Keratinocyte (primary cell): ENCODE results near the gene C3orf38.

Source experiments
- EZH2 ChIP-seq: IDR thresholded peaks from one replicate; pipeline ENCODE4 v1.6.1; 2012; ENCODE audit warnings: inconsistent platforms, mild to moderate bottlenecking, low read length, moderate library complexity
- TF ChIP-seq, protein P1 (sequence below), 3 experiments: IDR thresholded peaks in 1 of 3; conservative IDR thresholded peaks in 1 of 3; optimal IDR thresholded peaks in 1 of 3; 2 replicates in 2 of 3; 3 replicates in 1 of 3; pipeline versions ENCODE3 to v1.5.1; 2011; ENCODE audit warnings: low read length in 3 of 3, mild to moderate bottlenecking in 3 of 3, moderate library complexity in 2 of 3, control low read depth in 1 of 3, inconsistent platforms in 1 of 3; ENCODE audit not compliant: insufficient read depth in 2 of 3; ENCODE audit errors: extremely low read depth in 1 of 3

DNA sequence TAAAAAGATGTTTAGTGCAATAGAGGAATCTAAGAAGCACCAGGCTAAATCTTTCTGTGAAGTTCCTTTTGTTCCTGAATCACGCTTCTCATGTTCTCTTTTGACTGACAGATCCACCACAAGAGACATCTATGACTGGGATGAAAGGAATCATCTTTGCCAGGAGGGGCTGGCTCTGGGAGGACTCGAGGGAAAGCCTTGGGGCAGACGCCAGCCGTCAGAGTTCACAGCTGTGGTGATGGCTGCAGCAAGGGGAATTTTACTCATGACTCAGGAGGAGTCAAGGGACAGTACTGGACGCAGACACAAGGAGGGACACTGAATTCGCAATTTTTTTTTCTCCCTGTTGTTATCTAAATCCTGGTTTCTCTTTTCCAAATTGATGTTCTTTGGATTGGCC, 38.7 kb downstream of the C3orf38 start:
- TF ChIP-seq, protein P1, sequence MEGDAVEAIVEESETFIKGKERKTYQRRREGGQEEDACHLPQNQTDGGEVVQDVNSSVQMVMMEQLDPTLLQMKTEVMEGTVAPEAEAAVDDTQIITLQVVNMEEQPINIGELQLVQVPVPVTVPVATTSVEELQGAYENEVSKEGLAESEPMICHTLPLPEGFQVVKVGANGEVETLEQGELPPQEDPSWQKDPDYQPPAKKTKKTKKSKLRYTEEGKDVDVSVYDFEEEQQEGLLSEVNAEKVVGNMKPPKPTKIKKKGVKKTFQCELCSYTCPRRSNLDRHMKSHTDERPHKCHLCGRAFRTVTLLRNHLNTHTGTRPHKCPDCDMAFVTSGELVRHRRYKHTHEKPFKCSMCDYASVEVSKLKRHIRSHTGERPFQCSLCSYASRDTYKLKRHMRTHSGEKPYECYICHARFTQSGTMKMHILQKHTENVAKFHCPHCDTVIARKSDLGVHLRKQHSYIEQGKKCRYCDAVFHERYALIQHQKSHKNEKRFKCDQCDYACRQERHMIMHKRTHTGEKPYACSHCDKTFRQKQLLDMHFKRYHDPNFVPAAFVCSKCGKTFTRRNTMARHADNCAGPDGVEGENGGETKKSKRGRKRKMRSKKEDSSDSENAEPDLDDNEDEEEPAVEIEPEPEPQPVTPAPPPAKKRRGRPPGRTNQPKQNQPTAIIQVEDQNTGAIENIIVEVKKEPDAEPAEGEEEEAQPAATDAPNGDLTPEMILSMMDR (optimal IDR thresholded peaks at IDR 0.05 in 1 of 3, IDR thresholded peaks at IDR 0.05 in 1 of 3, conservative IDR thresholded peaks at IDR 0.05 in 1 of 3; ENCODE audit: extremely low read depth in 1 of 3, insufficient read depth in 2 of 3, low read length in 3 of 3) = no peak
- TF ChIP-seq EZH2 = no peak
